CD4-positive, alpha-beta memory T cell (primary cell): Measurements from ENCODE around the gene RBM22. TPM values are rescaled to one million over a fixed set of nuclear protein-coding genes. Genes with fewer than 3 reads are reported as not detected.

ENCODE experiments used
- CTCF ChIA-PET: fragments of 350-600 bp; sonication (Branson Sonifier 250); formaldehyde crosslinking; loops from one replicate; lab custom pipeline; 2021; ENCODE audit warnings: inconsistent platforms; ENCODE audit not compliant: partially characterized antibody; lab: Charles Lee
- POLR2A ChIA-PET: fragments of 350-600 bp; sonication (Branson Sonifier 250); formaldehyde crosslinking; loops from one replicate; lab custom pipeline; 2021; ENCODE audit not compliant: partially characterized antibody; lab: Charles Lee
- DNase-seq, 5 donors: peaks; one replicate each; pipeline versions ENCODE4 v3.0.0 to v3.0.0-alpha.2; 2020 to 2022; ENCODE audit warnings: mixed read lengths in 1 of 5
- H3K27ac ChIP-seq: one replicate; pipeline ENCODE4 v1.7.0; 2013; ENCODE audit warnings: low read depth, low read length
- H3K27me3 ChIP-seq: 2 replicates; pipeline ENCODE4 v1.7.0; 2013; ENCODE audit warnings: mild to moderate bottlenecking, low read length, moderate library complexity; ENCODE audit not compliant: insufficient read depth
- H3K36me3 ChIP-seq: 2 replicates; pipeline ENCODE4 v1.7.0; 2013; ENCODE audit warnings: mild to moderate bottlenecking, low read length, moderate library complexity; ENCODE audit not compliant: insufficient read depth
- H3K4me1 ChIP-seq: 2 replicates; pipeline ENCODE4 v1.7.0; 2013; ENCODE audit warnings: mild to moderate bottlenecking, low read length, moderate library complexity; ENCODE audit not compliant: insufficient read depth
- H3K4me3 ChIP-seq, 2 donors: one replicate each; pipeline ENCODE4 v1.7.0; 2013; ENCODE audit warnings: low read length in 2 of 2, mild to moderate bottlenecking in 1 of 2
- H3K9me3 ChIP-seq, 2 donors: one replicate each; pipeline ENCODE4 v1.7.0; 2013; ENCODE audit warnings: low read length in 2 of 2, control low read depth in 1 of 2; ENCODE audit not compliant: control insufficient read depth in 1 of 2
- H3K27ac Mint-ChIP-seq, 7 donors: one replicate each; pipeline ENCODE4 v1.8.0; 2020 to 2021; ENCODE audit warnings: mixed read lengths in 7 of 7, mild to moderate bottlenecking in 6 of 7, inconsistent platforms in 3 of 7, moderate library complexity in 3 of 7
- H3K27me3 Mint-ChIP-seq, 2 donors: one replicate each; pipeline ENCODE4 v1.8.0; 2020 to 2021; ENCODE audit warnings: mixed read lengths in 2 of 2
- H3K36me3 Mint-ChIP-seq, 2 donors: one replicate each; pipeline ENCODE4 v1.8.0; 2020 to 2021; ENCODE audit warnings: mixed read lengths in 2 of 2, inconsistent platforms in 1 of 2, mild to moderate bottlenecking in 1 of 2
- H3K4me1 Mint-ChIP-seq, 4 donors: one replicate each; pipeline ENCODE4 v1.8.0; 2020 to 2021; ENCODE audit warnings: mixed read lengths in 4 of 4, mild to moderate bottlenecking in 1 of 4
- H3K4me3 Mint-ChIP-seq, 8 donors: one replicate each; pipeline ENCODE4 v1.8.0; 2020 to 2021; ENCODE audit warnings: mixed read lengths in 8 of 8, mild to moderate bottlenecking in 7 of 8, moderate library complexity in 6 of 8, inconsistent platforms in 3 of 8
- H3K9me3 Mint-ChIP-seq, 8 donors: one replicate each; pipeline ENCODE4 v1.8.0; 2020 to 2021; ENCODE audit warnings: mixed read lengths in 8 of 8, mild to moderate bottlenecking in 5 of 8, inconsistent platforms in 3 of 8, moderate library complexity in 1 of 8
- intact Hi-C: fragments of 100-400 bp; cut with micrococcal nuclease; formaldehyde crosslinking; loops from one replicate; pipeline ENCODE4 v1.15.1; 2023
- polyA plus RNA-seq, 2 donors: library from polyadenylated mRNA; unstranded; fragments of 300-500 nt; fragmentation: Illumina TruSeq; gene quantifications; one replicate each; pipeline ENCODE4 v1.2.3, GENCODE V29; 2021
- total RNA-seq, 2 experiments: library from RNA; stranded (reverse); gene quantifications; one replicate each; pipeline ENCODE4 v1.2.3, GENCODE V29; 2021

The RBM22 gene
- total and polyA plus RNA-seq, 4 experiments from 2014 or later, result 52.4 to 91.2 (median 80.2) TPM

DNA sequence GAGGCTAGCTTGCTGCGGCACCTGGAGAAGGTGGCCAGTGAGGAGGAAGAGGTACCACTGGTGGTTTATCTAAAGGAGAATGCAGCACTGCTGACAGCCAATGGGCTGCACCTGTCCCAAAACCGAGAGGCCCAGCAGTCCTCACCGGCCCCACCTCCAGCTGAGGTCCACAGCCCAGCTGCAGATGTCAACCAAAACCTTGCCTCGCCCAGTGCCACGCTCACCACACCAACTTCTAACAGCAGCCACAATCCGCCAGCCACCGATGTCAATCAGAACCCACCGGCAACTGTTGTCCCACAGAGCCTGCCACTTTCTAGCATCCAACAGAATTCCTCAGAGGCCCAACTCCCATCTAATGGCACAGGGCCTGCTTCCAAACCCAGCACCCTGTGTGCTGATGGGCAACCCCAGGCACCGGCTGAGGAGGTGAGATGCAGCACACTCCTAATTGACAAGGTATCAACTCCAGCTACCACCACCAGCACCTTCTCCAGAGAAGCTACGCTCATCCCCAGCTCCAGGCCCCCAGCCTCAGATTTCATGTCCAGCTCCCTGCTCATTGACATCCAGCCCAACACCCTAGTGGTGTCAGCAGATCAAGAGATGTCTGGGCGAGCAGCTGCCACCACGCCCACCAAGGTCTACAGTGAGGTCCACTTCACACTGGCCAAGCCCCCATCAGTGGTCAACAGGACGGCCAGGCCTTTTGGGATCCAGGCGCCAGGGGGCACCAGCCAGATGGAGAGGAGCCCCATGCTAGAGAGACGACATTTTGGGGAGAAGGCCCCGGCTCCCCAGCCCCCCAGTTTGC is 52.4 kb downstream of the RBM22 start:
- no peaks in the 10 kb centered on the region for H3K36me3 ChIP-seq

GRCh38 chr5:150647275-150648251 is 53.3 kb downstream of the RBM22 start:
- H3K27ac Mint-ChIP-seq, result peak overlapping the region in 1 of 7 donors; percentile 9
- POLR2A ChIA-PET, result no interaction called here
- Histone ChIP-seq H3K27me3 (no peaks in the 10 kb centered on the region), H3K27ac (no peak overlapping the region), H3K4me1 (no peaks in the 10 kb centered on the region), H3K36me3 (no peaks in the 10 kb centered on the region), H3K9me3 (no peaks in the 10 kb centered on the region), H3K4me3 (no peak overlapping the region)
- CTCF ChIA-PET, result no interaction called here
- intact Hi-C loops, result no loop called here
- peak overlapping the region in 1 of 8 donors; percentile 61 for H3K4me3 Mint-ChIP-seq
- no peaks in the 10 kb centered on the region for H3K9me3 Mint-ChIP-seq
- peaks cover 0 to 2% of the 10 kb centered on the region in 2 donors for H3K27me3 Mint-ChIP-seq
- DNase-seq, result no peak
- no peaks in the 10 kb centered on the region for H3K4me1 Mint-ChIP-seq
- H3K36me3 Mint-ChIP-seq, result no peaks in the 10 kb centered on the region

More for the DNA sequence above, 52.4 kb downstream of the RBM22 start:
- H3K27ac ChIP-seq, result no peak overlapping the region
- Mint-ChIP-seq H3K4me1 (no peaks in the 10 kb centered on the region), H3K27me3 (peaks cover 0 to 2% of the 10 kb centered on the region in 2 donors), H3K36me3 (no peaks in the 10 kb centered on the region), H3K9me3 (no peaks in the 10 kb centered on the region), H3K4me3 (no peak overlapping the region), H3K27ac (no peak overlapping the region)
- H3K9me3 ChIP-seq, result no peaks in the 10 kb centered on the region
- POLR2A ChIA-PET, result no interaction called here
- H3K4me3 ChIP-seq, result no peak overlapping the region
- DNase-seq, result no peak
- CTCF ChIA-PET, result no interaction called here
- no peaks in the 10 kb centered on the region for H3K27me3 ChIP-seq
- intact Hi-C loops, result no loop called here
- no peaks in the 10 kb centered on the region for H3K4me1 ChIP-seq

- Histone ChIP-seq H3K4me3 (no peak overlapping the region), H3K36me3 (no peaks in the 10 kb centered on the region), H3K27ac (no peak overlapping the region), H3K4me1 (no peaks in the 10 kb centered on the region), H3K9me3 (no peaks in the 10 kb centered on the region), H3K27me3 (no peaks in the 10 kb centered on the region)
- Mint-ChIP-seq H3K36me3 (no peaks in the 10 kb centered on the region), H3K27me3 (peaks cover 2 to 6% of the 10 kb centered on the region in 2 donors), H3K4me1 (no peaks in the 10 kb centered on the region), H3K9me3 (no peaks in the 10 kb centered on the region), H3K27ac (no peak overlapping the region), H3K4me3 (no peak overlapping the region)
- no peak for DNase-seq
- intact Hi-C loops, result no loop called here
- ChIA-PET CTCF (no interaction called here), POLR2A (no interaction called here)
Measured at GRCh38 chr5:150645070-150645700, 55.7 kb downstream of the RBM22 start.

DNA sequence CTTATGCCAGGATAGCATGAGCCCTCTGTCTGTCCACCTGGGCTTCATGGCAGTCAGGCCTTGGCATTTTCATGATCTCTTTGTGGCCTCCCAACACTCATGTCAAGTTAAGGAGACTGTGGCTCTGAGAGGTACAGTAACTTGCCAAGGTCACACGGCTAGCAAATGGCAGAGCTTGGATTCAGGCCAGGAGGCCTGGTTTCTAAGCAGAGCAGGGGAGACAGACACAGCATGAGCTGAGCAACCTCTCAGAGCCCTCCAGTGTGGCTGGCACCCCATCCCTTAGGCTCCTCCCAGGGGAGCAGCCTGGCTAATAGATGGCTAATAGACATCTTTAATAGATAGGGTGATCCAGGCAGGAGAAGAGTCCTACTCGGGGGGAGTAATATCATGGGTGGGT is 56.3 kb downstream of the RBM22 start:
- CTCF ChIA-PET, result no interaction called here
- no peaks in the 10 kb centered on the region for H3K9me3 ChIP-seq
- no peaks in the 10 kb centered on the region for H3K36me3 ChIP-seq
- no peak overlapping the region for H3K27ac ChIP-seq
- Mint-ChIP-seq H3K9me3 (no peaks in the 10 kb centered on the region), H3K4me1 (no peaks in the 10 kb centered on the region), H3K27ac (no peak overlapping the region), H3K27me3 (peaks cover 6% of the 10 kb centered on the region in 2 donors), H3K36me3 (no peaks in the 10 kb centered on the region), H3K4me3 (no peak overlapping the region)
- no peak overlapping the region for H3K4me3 ChIP-seq
- no peak for DNase-seq
- POLR2A ChIA-PET, result no interaction called here
- no peaks in the 10 kb centered on the region for H3K27me3 ChIP-seq
- H3K4me1 ChIP-seq, result no peaks in the 10 kb centered on the region
- intact Hi-C loops, result no loop called here

GRCh38 chr5:150644058-150644457 is 56.8 kb downstream of the RBM22 start:
- Mint-ChIP-seq H3K4me3 (no peak overlapping the region), H3K27me3 (peaks cover 6 to 7% of the 10 kb centered on the region in 2 donors), H3K36me3 (no peaks in the 10 kb centered on the region), H3K4me1 (no peaks in the 10 kb centered on the region), H3K9me3 (no peaks in the 10 kb centered on the region), H3K27ac (no peak overlapping the region)
- intact Hi-C loops, result no loop called here
- DNase-seq, result no peak
- H3K4me1 ChIP-seq, result no peaks in the 10 kb centered on the region
- POLR2A ChIA-PET, result no interaction called here
- H3K36me3 ChIP-seq, result no peaks in the 10 kb centered on the region
- no peak overlapping the region for H3K27ac ChIP-seq
- H3K27me3 ChIP-seq, result no peaks in the 10 kb centered on the region
- no peak overlapping the region for H3K4me3 ChIP-seq
- CTCF ChIA-PET, result no interaction called here
- H3K9me3 ChIP-seq, result no peaks in the 10 kb centered on the region

DNA sequence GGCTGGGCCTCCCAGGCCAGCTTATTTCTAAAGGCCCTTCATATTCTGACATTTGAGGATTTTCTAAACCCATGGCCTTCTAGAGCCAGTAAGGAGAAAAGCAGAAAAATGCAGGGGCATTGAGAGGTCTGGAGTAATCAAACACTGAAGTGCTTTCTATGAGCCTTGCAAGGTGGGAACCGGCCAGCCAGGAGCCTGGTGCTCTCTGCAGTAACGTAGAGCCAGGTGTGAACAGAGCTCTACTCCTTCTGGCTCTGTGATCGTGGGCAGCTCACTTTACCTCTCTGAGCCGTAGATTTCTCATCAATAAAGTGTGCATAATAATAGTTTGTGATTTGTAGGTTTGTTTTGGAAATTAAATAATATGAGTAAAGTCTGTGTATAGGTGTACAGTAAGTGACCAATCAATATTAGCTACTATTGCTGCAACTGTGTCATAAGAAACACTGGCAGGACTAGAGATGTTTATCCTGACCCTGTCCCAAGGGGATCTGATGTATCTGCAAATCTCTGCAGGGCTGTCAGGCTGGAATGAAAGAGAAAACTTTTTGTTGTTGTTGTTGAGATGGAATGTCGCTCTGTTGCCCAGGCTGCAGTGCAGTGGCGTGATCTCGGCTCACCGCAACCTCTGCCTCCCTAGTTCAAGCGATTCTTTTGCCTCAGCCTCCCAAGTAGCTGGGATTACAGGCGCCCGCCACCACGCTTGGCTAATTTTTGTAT is 57.7 kb downstream of the RBM22 start:
- Mint-ChIP-seq H3K9me3 (no peaks in the 10 kb centered on the region), H3K27me3 (peaks cover 6 to 7% of the 10 kb centered on the region in 2 donors), H3K4me1 (no peaks in the 10 kb centered on the region), H3K36me3 (no peaks in the 10 kb centered on the region), H3K4me3 (peak overlapping the region in 1 of 8 donors; percentile 36), H3K27ac (no peak overlapping the region)
- ChIA-PET POLR2A (no interaction called here), CTCF (no interaction called here)
- Histone ChIP-seq H3K36me3 (no peaks in the 10 kb centered on the region), H3K4me1 (no peaks in the 10 kb centered on the region), H3K9me3 (no peaks in the 10 kb centered on the region), H3K27me3 (no peaks in the 10 kb centered on the region), H3K27ac (no peak overlapping the region), H3K4me3 (no peak overlapping the region)
- intact Hi-C loops, result no loop called here
- no peak for DNase-seq
